Neural cell (in vitro differentiated cells): Measurements from ENCODE around the gene MBNL2. TPM values are rescaled to one million over a fixed set of nuclear protein-coding genes. Genes with fewer than 3 reads are reported as not detected.

ENCODE experiments used
- H2AFZ ChIP-seq: fragments of 200-600, 300-800 bp; sonication (generic), shearing (Covaris generic); 2 replicates; pipeline ENCODE4 v1.6.0; 2014; ENCODE audit warnings: low read depth, mild to moderate bottlenecking, antibody characterized with exemption, low read length, moderate library complexity
- H3F3A ChIP-seq: fragments of 200-600 bp; shearing (Covaris generic); 2 replicates; pipeline ENCODE4 v1.6.1; 2016; ENCODE audit warnings: mild to moderate bottlenecking, moderate library complexity, mixed read lengths, antibody characterized with exemption, low read length; ENCODE audit not compliant: insufficient read depth, poor library complexity, severe bottlenecking
- H3K27ac ChIP-seq: fragments of 200-600, 300-800 bp; sonication (generic), shearing (Covaris generic); 2 replicates; pipeline ENCODE4 v1.5.1; 2014; ENCODE audit warnings: mild to moderate bottlenecking, low read length, moderate library complexity
- H3K27me3 ChIP-seq: fragments of 300-800, 200-600 bp; sonication (generic), shearing (Covaris generic); 2 replicates; pipeline ENCODE4 v1.6.0; 2014; ENCODE audit warnings: mild to moderate bottlenecking, low read depth, low read length, moderate library complexity; ENCODE audit not compliant: insufficient read depth
- H3K36me3 ChIP-seq: fragments of 300-800, 200-600 bp; sonication (generic), shearing (Covaris generic); 2 replicates; pipeline ENCODE4 v1.5.1; 2014; ENCODE audit warnings: mild to moderate bottlenecking, antibody characterized with exemption, low read length, moderate library complexity; ENCODE audit not compliant: insufficient read depth
- H3K4me2 ChIP-seq: fragments of 300-800, 200-600 bp; sonication (generic), shearing (Covaris generic); 2 replicates; pipeline ENCODE4 v1.6.0; 2014; ENCODE audit warnings: mild to moderate bottlenecking, low read length
- H3K4me3 ChIP-seq: fragments of 300-800, 200-600 bp; sonication (generic), shearing (Covaris generic); 2 replicates; pipeline ENCODE4 v1.5.1; 2014; ENCODE audit warnings: mild to moderate bottlenecking, low read length, moderate library complexity
- H3K79me2 ChIP-seq: fragments of 200-600 bp; shearing (Covaris generic); replicated peaks from 2 replicates; pipeline ENCODE4 v1.6.0; 2014; ENCODE audit warnings: mild to moderate bottlenecking, low read length, moderate library complexity; ENCODE audit not compliant: insufficient read depth
- H3K9ac ChIP-seq: fragments of 300-800, 200-600 bp; sonication (generic), shearing (Covaris generic); 2 replicates; pipeline ENCODE4 v1.6.1; 2016; ENCODE audit warnings: mild to moderate bottlenecking, low read length, mixed read lengths
- H3K9me2 ChIP-seq: fragments of 200-600 bp; shearing (Covaris generic); 2 replicates; pipeline ENCODE4 v1.6.1; 2016; ENCODE audit warnings: mild to moderate bottlenecking, low read length, mixed read lengths; ENCODE audit not compliant: insufficient read depth
- H3K9me3 ChIP-seq: fragments of 200-600, 300-800 bp; sonication (generic), shearing (Covaris generic); 2 replicates; pipeline ENCODE4 v1.6.1; 2016; ENCODE audit warnings: mild to moderate bottlenecking, mixed run types, low read length, moderate library complexity, mixed read lengths
- H4K20me1 ChIP-seq: fragments of 200-600 bp; shearing (Covaris generic); 2 replicates; pipeline ENCODE4 v1.6.1; 2016; ENCODE audit warnings: mild to moderate bottlenecking, mixed run types; ENCODE audit not compliant: insufficient read depth
- CTCF ChIP-seq: fragments of 450-650 bp; IDR thresholded peaks from 2 replicates; pipeline ENCODE4 v1.5.1; 2014; ENCODE audit warnings: antibody characterized with exemption, mild to moderate bottlenecking, moderate library complexity; ENCODE audit not compliant: poor library complexity, severe bottlenecking
- EP300 ChIP-seq: fragments of 450-650 bp; conservative IDR thresholded peaks from 2 replicates; pipeline ENCODE4 v1.6.1; 2014; ENCODE audit warnings: antibody characterized with exemption, mild to moderate bottlenecking, moderate library complexity; ENCODE audit not compliant: poor library complexity, severe bottlenecking
- EZH2 ChIP-seq: fragments of 200-600, 300-800 bp; shearing (Covaris generic), sonication (generic); IDR thresholded peaks from 2 replicates; pipeline ENCODE4 v1.6.1; 2014; ENCODE audit warnings: antibody characterized with exemption, low read length, borderline replicate concordance, mild to moderate bottlenecking; ENCODE audit not compliant: insufficient read depth, poor library complexity, severe bottlenecking
- MXI1 ChIP-seq: fragments of 450-650 bp; conservative IDR thresholded peaks from 2 replicates; pipeline ENCODE4 v1.6.1; 2014; ENCODE audit warnings: antibody characterized with exemption, mild to moderate bottlenecking; ENCODE audit not compliant: poor library complexity, severe bottlenecking
- POLR2AphosphoS5 ChIP-seq: IDR thresholded peaks from 2 replicates; pipeline ENCODE4 v1.6.1; 2012
- RAD21 ChIP-seq: fragments of 450-650 bp; conservative IDR thresholded peaks from 2 replicates; pipeline ENCODE4 v1.6.1; 2014; ENCODE audit warnings: antibody characterized with exemption, mild to moderate bottlenecking, moderate library complexity
- SMC3 ChIP-seq: fragments of 450-650 bp; conservative IDR thresholded peaks from 2 replicates; pipeline ENCODE4 v1.6.1; 2014; ENCODE audit warnings: antibody characterized with exemption, mild to moderate bottlenecking, moderate library complexity; ENCODE audit not compliant: poor library complexity
- TAF1 ChIP-seq: IDR thresholded peaks from 2 replicates; pipeline ENCODE4 v1.6.1; 2012; ENCODE audit warnings: low read depth
- polyA plus RNA-seq: library from polyadenylated mRNA; depleted of rRNA; stranded (reverse); fragments of >200 nt; gene quantifications from 2 replicates; pipeline ENCODE4 v1.2.3, GENCODE V29; 2014
- TF ChIP-seq, protein P1 (sequence below): IDR thresholded peaks from 2 replicates; pipeline ENCODE4 v1.6.1; 2012; ENCODE audit warnings: borderline replicate concordance

The MBNL2 gene
- polyA plus RNA-seq, 1 donor from 2014 or later = 4.3 TPM

DNA sequence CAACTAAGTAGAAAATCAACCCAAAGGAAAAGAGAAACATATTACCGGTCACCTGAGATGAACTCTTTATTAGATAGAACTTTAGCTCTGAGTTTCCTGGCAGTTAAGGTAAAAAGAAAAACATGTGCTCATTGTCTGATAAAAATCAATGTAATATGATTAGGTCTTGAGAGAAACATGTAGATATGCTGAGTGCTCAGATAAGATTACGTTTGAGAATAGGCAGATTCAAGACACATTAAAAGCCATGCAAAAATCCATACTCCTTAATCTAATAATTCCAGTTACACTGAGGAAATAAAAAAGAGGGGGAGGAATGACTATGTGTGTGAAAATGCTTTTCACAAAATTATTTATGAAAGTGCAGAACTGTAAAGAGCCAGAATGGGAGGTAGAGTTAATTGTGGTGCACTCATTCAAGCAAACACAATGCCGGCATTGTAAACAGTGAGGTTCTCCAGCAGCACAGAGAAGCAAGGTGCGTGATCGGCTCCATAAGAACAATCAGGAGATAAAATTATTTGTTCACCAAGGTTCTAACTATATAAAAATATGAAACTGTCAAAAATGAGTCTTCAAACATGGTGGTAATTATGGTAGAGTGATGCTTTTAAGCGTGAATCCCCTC lies 88.8 kb downstream of the MBNL2 start:
- H3K9me3 ChIP-seq = no peaks in the 10 kb centered on the region
- no peaks in the 10 kb centered on the region for H3K9me2 ChIP-seq
- no peaks in the 10 kb centered on the region for H3K27me3 ChIP-seq
- no peaks in the 10 kb centered on the region for H4K20me1 ChIP-seq
- no peaks in the 10 kb centered on the region for H3K79me2 ChIP-seq
- no peaks in the 10 kb centered on the region for H3F3A ChIP-seq
- H3K27ac ChIP-seq = no peak overlapping the region
- no peaks in the 10 kb centered on the region for H3K36me3 ChIP-seq
- H3K4me3 ChIP-seq = no peak overlapping the region
- no peak overlapping the region for H3K4me2 ChIP-seq
- no peak for TF ChIP-seq POLR2AphosphoS5
- TF ChIP-seq TAF1 = no peak
- TF ChIP-seq EZH2 = no peak
- no peak for TF ChIP-seq MXI1
- no peak for TF ChIP-seq SMC3
- TF ChIP-seq CTCF = no peak
- TF ChIP-seq, protein P1, sequence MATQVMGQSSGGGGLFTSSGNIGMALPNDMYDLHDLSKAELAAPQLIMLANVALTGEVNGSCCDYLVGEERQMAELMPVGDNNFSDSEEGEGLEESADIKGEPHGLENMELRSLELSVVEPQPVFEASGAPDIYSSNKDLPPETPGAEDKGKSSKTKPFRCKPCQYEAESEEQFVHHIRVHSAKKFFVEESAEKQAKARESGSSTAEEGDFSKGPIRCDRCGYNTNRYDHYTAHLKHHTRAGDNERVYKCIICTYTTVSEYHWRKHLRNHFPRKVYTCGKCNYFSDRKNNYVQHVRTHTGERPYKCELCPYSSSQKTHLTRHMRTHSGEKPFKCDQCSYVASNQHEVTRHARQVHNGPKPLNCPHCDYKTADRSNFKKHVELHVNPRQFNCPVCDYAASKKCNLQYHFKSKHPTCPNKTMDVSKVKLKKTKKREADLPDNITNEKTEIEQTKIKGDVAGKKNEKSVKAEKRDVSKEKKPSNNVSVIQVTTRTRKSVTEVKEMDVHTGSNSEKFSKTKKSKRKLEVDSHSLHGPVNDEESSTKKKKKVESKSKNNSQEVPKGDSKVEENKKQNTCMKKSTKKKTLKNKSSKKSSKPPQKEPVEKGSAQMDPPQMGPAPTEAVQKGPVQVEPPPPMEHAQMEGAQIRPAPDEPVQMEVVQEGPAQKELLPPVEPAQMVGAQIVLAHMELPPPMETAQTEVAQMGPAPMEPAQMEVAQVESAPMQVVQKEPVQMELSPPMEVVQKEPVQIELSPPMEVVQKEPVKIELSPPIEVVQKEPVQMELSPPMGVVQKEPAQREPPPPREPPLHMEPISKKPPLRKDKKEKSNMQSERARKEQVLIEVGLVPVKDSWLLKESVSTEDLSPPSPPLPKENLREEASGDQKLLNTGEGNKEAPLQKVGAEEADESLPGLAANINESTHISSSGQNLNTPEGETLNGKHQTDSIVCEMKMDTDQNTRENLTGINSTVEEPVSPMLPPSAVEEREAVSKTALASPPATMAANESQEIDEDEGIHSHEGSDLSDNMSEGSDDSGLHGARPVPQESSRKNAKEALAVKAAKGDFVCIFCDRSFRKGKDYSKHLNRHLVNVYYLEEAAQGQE = no peak
- TF ChIP-seq RAD21 = no peak
- TF ChIP-seq EP300 = no peak
- H2AFZ ChIP-seq = no peak overlapping the region
- H3K9ac ChIP-seq = no peak overlapping the region

GRCh38 chr13:97311956-97312355 lies 89.8 kb downstream of the MBNL2 start:
- Histone ChIP-seq H3K27me3 (no peaks in the 10 kb centered on the region), H3K9me3 (no peaks in the 10 kb centered on the region), H4K20me1 (no peaks in the 10 kb centered on the region)

More at GRCh38 chr13:97311956-97312355, 89.8 kb downstream of the MBNL2 start:
- Histone ChIP-seq H3K4me2 (no peak overlapping the region), H3K79me2 (no peaks in the 10 kb centered on the region), H3K9ac (no peak overlapping the region), H3F3A (no peaks in the 10 kb centered on the region), H3K9me2 (no peaks in the 10 kb centered on the region), H3K27ac (no peak overlapping the region), H3K36me3 (no peaks in the 10 kb centered on the region), H2AFZ (no peak overlapping the region), H3K4me3 (no peak overlapping the region)
- TF ChIP-seq MXI1 (no peak), EP300 (no peak), SMC3 (no peak), CTCF (no peak), POLR2AphosphoS5 (no peak), RAD21 (no peak), TAF1 (no peak), EZH2 (no peak)
- TF ChIP-seq, protein P1 = no peak
